VCaP (cell line): ENCODE results near the gene PSD4.
A peak's percentile ranks its signal among the peaks of the same experiment; 100 is the strongest.

Experiments used
- H3K27ac ChIP-seq: fragments of 450-650 bp; 2 replicates; pipeline ENCODE4 v1.5.1; 2017
- CTCF ChIP-seq: fragments of 450-650 bp; conservative IDR thresholded peaks from 2 replicates; pipeline ENCODE4 v1.5.1; 2017; ENCODE audit warnings: mild to moderate bottlenecking, moderate library complexity

Gene PSD4

DNA sequence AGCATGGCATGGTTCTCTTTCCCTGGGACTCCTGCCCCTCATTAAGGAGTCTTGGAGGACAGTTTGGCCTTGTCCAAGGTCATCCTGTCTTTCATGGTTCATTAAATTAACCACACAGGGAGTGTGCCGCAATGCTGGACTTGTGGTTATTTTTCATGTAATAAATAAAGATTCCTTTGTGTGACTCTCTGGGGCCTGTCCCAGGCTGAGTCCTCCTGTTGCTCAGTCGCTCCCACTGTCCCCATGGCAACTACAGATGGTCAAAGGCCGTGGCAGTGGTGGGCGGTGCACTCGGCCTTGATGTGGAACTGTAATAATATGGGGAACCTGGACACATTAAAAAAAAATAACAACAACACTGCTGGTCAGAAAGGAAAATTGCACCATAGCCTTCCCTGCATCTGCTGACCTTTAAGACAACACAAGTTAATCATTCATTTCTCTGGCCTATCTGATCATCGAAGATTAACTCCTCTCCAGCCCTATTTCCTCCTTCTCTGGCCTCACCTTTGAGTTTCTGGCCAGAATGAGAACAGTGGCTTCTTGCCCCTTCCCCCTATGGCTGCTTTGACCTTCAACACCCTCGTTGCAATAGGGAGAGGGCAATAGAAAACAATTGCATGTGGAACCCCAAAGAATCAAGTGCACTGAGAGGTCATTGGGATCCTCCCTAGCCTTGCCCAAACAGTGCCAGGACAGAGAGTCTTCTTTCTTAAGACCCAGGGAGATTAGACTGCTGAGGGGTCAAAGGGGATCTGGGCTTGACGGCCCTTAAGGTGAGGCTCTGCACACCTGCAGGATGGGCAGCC, 44.7 kb downstream of the PSD4 start:
- peak overlapping the region; percentile 52; the same call in 1 of the 2 replicates for H3K27ac ChIP-seq
- no peak for TF ChIP-seq CTCF

DNA sequence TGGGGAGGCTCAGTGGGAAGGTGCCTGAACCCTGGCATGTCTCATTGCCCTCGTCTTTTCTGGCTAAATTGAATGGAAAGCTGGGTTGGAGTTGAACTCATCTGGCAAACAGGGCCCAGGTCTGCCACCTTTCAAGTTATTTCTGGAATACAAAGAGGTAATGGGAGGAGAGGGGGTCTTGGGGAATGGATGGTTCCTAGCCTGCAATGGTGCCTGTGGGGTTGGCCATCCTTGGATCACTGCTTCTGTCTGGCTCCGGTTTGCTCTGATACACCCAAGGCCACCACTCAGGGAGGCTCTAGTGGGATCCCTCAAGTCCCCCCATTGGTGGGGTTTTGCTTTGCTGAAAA, 45.3 kb downstream of the PSD4 start:
- no peak for TF ChIP-seq CTCF

GRCh38 chr2:113219525-113219888, 45.7 kb downstream of the PSD4 start:
- peak overlapping the region; percentile 52; the same call in 1 of the 2 replicates for H3K27ac ChIP-seq
- TF ChIP-seq CTCF, result no peak

More for the DNA sequence above, 45.3 kb downstream of the PSD4 start:
- H3K27ac ChIP-seq, result peak overlapping the region; percentile 52; the same call in 1 of the 2 replicates

- H3K27ac ChIP-seq, result peak overlapping the region; percentile 52; the same call in 1 of the 2 replicates
Observed at GRCh38 chr2:113219889-113220641, 46.3 kb downstream of the PSD4 start.

GRCh38 chr2:113220970-113221708, 47.4 kb downstream of the PSD4 start:
- no peak for TF ChIP-seq CTCF
- no peak overlapping the region for H3K27ac ChIP-seq

More at GRCh38 chr2:113219889-113220641, 46.3 kb downstream of the PSD4 start:
- no peak for TF ChIP-seq CTCF

DNA sequence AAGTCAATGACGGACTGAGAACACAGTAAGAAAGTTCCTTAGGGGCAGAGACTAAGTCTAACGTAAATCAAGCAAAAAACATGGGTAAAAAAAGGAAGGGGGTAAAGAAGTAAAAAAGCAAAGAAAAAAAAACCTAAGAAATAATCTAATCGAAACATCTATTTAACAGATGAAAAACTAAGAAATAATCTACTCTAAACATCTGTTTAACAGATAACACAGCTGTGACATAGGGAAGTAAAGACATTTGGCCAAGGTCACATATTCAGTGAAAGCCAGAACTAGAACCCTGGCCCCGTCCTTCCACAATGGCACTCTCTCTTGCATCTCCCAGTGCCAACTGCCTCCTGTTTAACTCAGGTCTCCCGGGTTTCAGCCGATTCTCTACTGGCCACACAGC, 48.1 kb downstream of the PSD4 start:
- no peak overlapping the region for H3K27ac ChIP-seq
- TF ChIP-seq CTCF, result no peak

GRCh38 chr2:113223813-113224212, 50.0 kb downstream of the PSD4 start:
- TF ChIP-seq CTCF, result no peak
- H3K27ac ChIP-seq, result no peak overlapping the region
